Sigmoid colon (tissue), 4 donors: ENCODE measurements around the gene EFCAB12.

Source experiments
- EP300 ChIP-seq, 4 donors: sonication (generic); formaldehyde crosslinking; IDR thresholded peaks; one replicate each; pipeline ENCODE4 v1.6.1; 2017; ENCODE audit warnings: antibody characterized with exemption in 4 of 4
- POLR2A ChIP-seq, 2 donors: fragments of 450-650 bp; IDR thresholded peaks; one replicate each; pipeline ENCODE4 v1.6.1; 2016; ENCODE audit warnings: antibody characterized with exemption in 2 of 2, mild to moderate bottlenecking in 2 of 2, moderate library complexity in 2 of 2
- POLR2AphosphoS5 ChIP-seq, 4 donors: sonication (generic); formaldehyde crosslinking; IDR thresholded peaks; one replicate each; pipeline ENCODE4 v1.6.1; 2017; ENCODE audit warnings: antibody characterized with exemption in 4 of 4
- TF ChIP-seq, protein P1 (sequence below), 4 experiments: fragments of 450-650 bp in 3 of 4; fragments of 200-600 bp in 1 of 4; IDR thresholded peaks; one replicate each; pipeline ENCODE4 v1.5.1; 2016 to 2019; ENCODE audit warnings: antibody characterized with exemption in 4 of 4, mild to moderate bottlenecking in 3 of 4, moderate library complexity in 2 of 4

DNA sequence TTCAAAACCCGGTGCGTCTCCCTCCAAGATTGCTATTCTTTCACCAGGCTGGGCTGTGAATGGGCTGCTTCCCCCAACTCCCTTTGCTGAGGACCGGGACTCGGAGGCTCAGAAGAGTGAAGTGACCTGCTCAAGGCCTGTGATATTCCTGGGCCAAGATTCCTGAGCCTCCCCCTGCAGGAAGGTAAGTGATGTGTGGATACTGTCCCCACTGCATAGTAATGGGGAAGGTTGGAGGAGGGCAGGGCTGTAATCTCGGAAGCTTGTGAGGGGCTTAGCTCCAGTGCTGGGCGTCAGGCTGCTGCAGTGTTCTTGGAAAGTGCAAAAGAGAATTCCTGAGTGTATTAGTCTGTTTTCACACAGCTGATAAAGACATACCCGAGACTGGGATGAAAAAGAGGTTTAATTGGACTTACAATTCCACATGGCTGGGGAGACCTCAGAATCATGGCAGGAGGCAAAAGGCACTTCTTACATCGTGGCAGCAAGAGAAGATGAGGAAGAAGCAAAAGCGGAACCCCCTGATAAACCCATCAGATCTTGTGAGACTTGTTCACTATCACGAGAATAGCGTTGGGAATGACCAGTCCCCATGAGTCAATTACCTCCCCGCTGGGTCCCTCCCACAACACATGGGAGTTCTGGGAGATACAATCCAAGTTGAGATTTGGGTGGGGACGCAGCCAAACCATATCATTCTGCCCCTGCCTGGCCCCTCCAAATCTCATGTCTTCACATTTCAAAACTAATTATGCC is 67.6 kb downstream of the EFCAB12 start:
- TF ChIP-seq, protein P1, sequence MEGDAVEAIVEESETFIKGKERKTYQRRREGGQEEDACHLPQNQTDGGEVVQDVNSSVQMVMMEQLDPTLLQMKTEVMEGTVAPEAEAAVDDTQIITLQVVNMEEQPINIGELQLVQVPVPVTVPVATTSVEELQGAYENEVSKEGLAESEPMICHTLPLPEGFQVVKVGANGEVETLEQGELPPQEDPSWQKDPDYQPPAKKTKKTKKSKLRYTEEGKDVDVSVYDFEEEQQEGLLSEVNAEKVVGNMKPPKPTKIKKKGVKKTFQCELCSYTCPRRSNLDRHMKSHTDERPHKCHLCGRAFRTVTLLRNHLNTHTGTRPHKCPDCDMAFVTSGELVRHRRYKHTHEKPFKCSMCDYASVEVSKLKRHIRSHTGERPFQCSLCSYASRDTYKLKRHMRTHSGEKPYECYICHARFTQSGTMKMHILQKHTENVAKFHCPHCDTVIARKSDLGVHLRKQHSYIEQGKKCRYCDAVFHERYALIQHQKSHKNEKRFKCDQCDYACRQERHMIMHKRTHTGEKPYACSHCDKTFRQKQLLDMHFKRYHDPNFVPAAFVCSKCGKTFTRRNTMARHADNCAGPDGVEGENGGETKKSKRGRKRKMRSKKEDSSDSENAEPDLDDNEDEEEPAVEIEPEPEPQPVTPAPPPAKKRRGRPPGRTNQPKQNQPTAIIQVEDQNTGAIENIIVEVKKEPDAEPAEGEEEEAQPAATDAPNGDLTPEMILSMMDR (IDR thresholded peaks at IDR 0.05): no peak
- TF ChIP-seq EP300 (IDR thresholded peaks at IDR 0.05) (no peak), POLR2AphosphoS5 (IDR thresholded peaks at IDR 0.05) (no peak), POLR2A (IDR thresholded peaks at IDR 0.05) (no peak)
